GM23338 (cell line): ENCODE measurements around the gene COL2A1.

Experiments
- CTCF ChIP-seq, 2 experiments: fragments of 200-600 bp in 1 of 2; sonication (generic) in 1 of 2; conservative IDR thresholded peaks; 2 replicates each; pipeline versions ENCODE4 v1.5.1 to v1.6.1; 2016 to 2017; ENCODE audit warnings: antibody characterized with exemption in 2 of 2, low read depth in 2 of 2, mild to moderate bottlenecking in 2 of 2, moderate library complexity in 1 of 2
- EZH2phosphoT487 ChIP-seq: fragments of 200-600 bp; sonication (generic); IDR thresholded peaks from one replicate; pipeline ENCODE4 v1.8.1; 2018; ENCODE audit warnings: antibody characterized with exemption; ENCODE audit not compliant: unreplicated experiment
- POLR2AphosphoS5 ChIP-seq: IDR thresholded peaks from 2 replicates; pipeline ENCODE4 v1.6.1; 2016; ENCODE audit warnings: antibody characterized with exemption, low read depth
- REST ChIP-seq: IDR thresholded peaks from one replicate; pipeline ENCODE4 v1.6.1; 2018; ENCODE audit warnings: antibody characterized with exemption; ENCODE audit not compliant: unreplicated experiment
- ZNF114 ChIP-seq: fragments of 250-450 bp; sonication (Bioruptor Pico); IDR thresholded peaks from 2 replicates; pipeline ENCODE4 v1.5.0; 2020; ENCODE audit warnings: mild to moderate bottlenecking, moderate library complexity
- ZNF331 ChIP-seq: fragments of 250-450 bp; sonication (Bioruptor Pico); IDR thresholded peaks from 2 replicates; pipeline ENCODE4 v1.5.0; 2020; ENCODE audit warnings: low read depth, mild to moderate bottlenecking, moderate library complexity

- TF ChIP-seq CTCF (conservative IDR thresholded peaks at IDR 0.05; ENCODE audit: low read depth in 2 of 2) (no peak), POLR2AphosphoS5 (no peak), REST (no peak), ZNF114 (CRISPR knock-in tag) (no peak), ZNF331 (CRISPR knock-in tag) (no peak), EZH2phosphoT487 (no peak)
These were observed 4.1 kb upstream of the COL2A1 start for GRCh38 chr12:48008349-48008748.
